NCI-H2029 (cell line): Measurements from ENCODE around the gene ADGRG6.

Experiments used
- DNase-seq: peaks from one replicate; lab custom pipeline; 2025; lab: John Stamatoyannopoulos, UW

The ADGRG6 gene

GRCh38 chr6:142489722-142490610 lies 188.2 kb downstream of the ADGRG6 start:
- no peak for DNase-seq
